Activated naive CD4-positive, alpha-beta T cell treated with anti-CD3 and anti-CD28 coated beads for 36 hours (primary cell): ENCODE data around the gene ZNF559. TPM values are rescaled to one million over a fixed set of nuclear protein-coding genes. Genes with fewer than 3 reads are reported as not detected.
A peak's percentile ranks its signal among the peaks of the same experiment; 100 is the strongest.
"Not testable (repeated sequence)": the region's sequence is repeated elsewhere in the genome, so short reads cannot be mapped to it uniquely, and the experiment has no call there.

Source experiments
- CTCF ChIA-PET: fragments of 350-600 bp; sonication (Branson Sonifier 250); formaldehyde crosslinking; loops from one replicate; lab custom pipeline; 2021; ENCODE audit warnings: antibody characterized with exemption; lab: Charles Lee
- DNase-seq: peaks from one replicate; pipeline ENCODE4 v3.0.0-alpha.2; 2020
- H3K27ac Mint-ChIP-seq: one replicate; pipeline ENCODE4 v1.8.0; 2021; ENCODE audit warnings: mild to moderate bottlenecking, mixed read lengths
- H3K27me3 Mint-ChIP-seq: one replicate; pipeline ENCODE4 v1.8.0; 2021; ENCODE audit warnings: low read depth, mixed read lengths
- H3K36me3 Mint-ChIP-seq: one replicate; pipeline ENCODE4 v1.8.0; 2021; ENCODE audit warnings: low read depth, mixed read lengths
- H3K4me1 Mint-ChIP-seq: one replicate; pipeline ENCODE4 v1.8.0; 2021; ENCODE audit warnings: low read depth, mixed read lengths
- H3K4me3 Mint-ChIP-seq: one replicate; pipeline ENCODE4 v1.8.0; 2021; ENCODE audit warnings: mild to moderate bottlenecking, moderate library complexity, mixed read lengths
- H3K9me3 Mint-ChIP-seq: one replicate; pipeline ENCODE4 v1.8.0; 2021; ENCODE audit warnings: mixed read lengths
- intact Hi-C: fragments of 100-400 bp; cut with micrococcal nuclease; formaldehyde crosslinking; loops from one replicate; pipeline ENCODE4 v1.15.1; 2023
- total RNA-seq, 2 experiments: library from RNA; stranded (reverse); gene quantifications; one replicate each; pipeline ENCODE4 v1.2.3, GENCODE V29; 2021

ZNF559 gene
- total RNA-seq, 2 experiments from 2014 or later: 10.3 to 11.2 TPM

DNA sequence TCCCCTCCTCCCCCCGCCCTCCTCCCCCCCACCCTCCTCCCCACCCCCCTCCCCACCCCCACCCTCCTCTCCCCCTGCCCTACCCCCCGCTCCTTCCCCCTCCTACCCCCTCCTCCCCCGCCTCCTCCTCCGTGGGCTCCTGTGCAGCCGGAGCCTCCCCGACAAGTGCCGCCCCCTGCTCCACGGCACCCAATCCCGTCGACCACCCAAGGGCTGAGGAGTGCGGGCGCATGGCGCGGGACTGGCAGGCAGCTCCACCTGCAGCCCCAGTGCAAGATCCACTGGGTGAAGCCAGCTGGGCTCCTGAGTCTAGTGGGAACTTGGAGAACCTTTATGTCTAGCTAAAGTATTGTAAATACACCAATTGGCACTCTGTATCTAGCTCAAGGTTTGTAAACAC, 2.2 kb upstream of the ZNF559 start:
- H3K36me3 Mint-ChIP-seq: peaks cover 20% of the 10 kb centered on the region
- H3K9me3 Mint-ChIP-seq: peaks cover 16% of the 10 kb centered on the region
- CTCF ChIA-PET: interaction anchor here (0.6 kb wide), 1 partner anchor 114 kb away, joined by 3 read pairs; no protein-coding TSS in a partner anchor
- peaks cover 24% of the 10 kb centered on the region for H3K4me1 Mint-ChIP-seq
- not testable (repeated sequence) for H3K4me3 Mint-ChIP-seq, H3K27ac Mint-ChIP-seq, DNase-seq, H3K27me3 Mint-ChIP-seq
- intact Hi-C loops: loop anchor here (2.0 to 5.0 kb wide), 2 partner anchors 261 to 497 kb away; partner anchors contain the start of genes FBXL12 and ZNF121

DNA sequence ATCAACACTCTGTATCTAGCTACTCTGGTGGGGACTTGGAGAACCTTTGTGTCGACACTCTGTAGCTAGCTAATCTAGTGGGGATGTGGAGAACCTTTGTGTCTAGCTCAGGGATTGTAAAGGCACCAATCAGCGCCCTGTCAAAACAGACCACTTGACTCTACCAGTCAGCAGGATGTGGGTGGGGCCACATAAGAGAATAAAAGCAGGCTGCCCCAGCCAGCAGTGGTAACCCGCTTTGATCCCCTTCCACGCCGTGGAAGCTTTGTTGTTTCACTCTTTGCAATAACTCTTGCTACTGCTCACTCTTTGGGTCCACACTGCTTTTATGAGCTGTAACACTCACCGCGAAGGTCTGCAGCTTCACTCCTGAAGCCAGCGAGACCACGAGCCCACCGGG, 1.8 kb upstream of the ZNF559 start:
- intact Hi-C loops: loop anchor here (2.0 to 5.0 kb wide), 2 partner anchors 260 to 497 kb away; partner anchors contain the start of genes FBXL12 and ZNF121
- H3K27ac Mint-ChIP-seq: not testable (repeated sequence)

DNA sequence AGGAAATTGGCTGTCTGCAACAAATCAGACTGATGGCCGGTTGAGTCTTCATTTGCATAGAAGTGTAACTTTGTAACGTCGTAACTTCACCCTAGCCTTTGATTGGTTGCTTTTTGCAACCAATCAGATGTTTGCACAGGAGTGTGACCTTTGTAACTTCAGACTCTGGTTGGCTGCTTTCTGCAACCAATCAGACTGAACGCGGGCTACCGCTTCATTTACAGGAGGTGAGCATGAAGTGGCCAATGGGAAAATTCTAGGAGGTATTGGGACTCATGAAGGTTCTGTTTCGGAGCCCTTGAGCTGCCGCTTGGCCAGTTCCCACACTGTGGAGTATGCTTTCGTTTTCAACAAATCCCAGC, 441 bp upstream of the ZNF559 start:
- Mint-ChIP-seq H3K27me3 (no peaks in the 10 kb centered on the region), H3K36me3 (peaks cover 34% of the 10 kb centered on the region), H3K4me3 (peak overlapping the region; percentile 90), H3K9me3 (peaks cover 21% of the 10 kb centered on the region), H3K4me1 (peaks cover 28% of the 10 kb centered on the region), H3K27ac (peak overlapping the region; percentile 93)
- CTCF ChIA-PET: no interaction called here
- intact Hi-C loops: loop anchor here (2.0 to 5.0 kb wide), 2 partner anchors 259 to 495 kb away; partner anchors contain the start of genes FBXL12 and ZNF121
- peak; percentile 73 for DNase-seq

More for the DNA sequence above, 1.8 kb upstream of the ZNF559 start:
- H3K4me3 Mint-ChIP-seq, H3K27me3 Mint-ChIP-seq, DNase-seq: not testable (repeated sequence)
- Mint-ChIP-seq H3K9me3 (peaks cover 17% of the 10 kb centered on the region), H3K36me3 (peaks cover 23% of the 10 kb centered on the region), H3K4me1 (peaks cover 24% of the 10 kb centered on the region)
- CTCF ChIA-PET: interaction anchor here (0.6 kb wide), 1 partner anchor 114 kb away, joined by 3 read pairs; no protein-coding TSS in a partner anchor

DNA sequence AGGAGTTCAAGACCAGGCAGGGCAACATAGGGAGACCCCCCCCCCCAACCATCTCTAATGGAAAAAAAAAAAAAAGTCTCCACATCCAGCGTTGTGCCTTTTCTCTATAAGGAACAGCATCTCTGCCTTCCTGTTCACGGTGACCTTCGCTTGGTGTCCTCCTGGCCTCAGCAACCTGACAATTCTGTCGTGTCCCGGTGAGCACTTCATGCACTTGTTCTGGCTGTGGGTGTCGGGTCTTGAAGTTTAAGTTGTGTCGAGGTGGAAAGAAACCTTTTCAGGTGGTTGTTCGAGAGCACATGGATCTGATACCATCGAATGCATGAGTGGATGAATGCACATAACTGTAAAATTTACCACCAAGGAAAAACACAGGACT, 594 bp downstream of the ZNF559 start:
- Mint-ChIP-seq H3K4me3 (peak overlapping the region; percentile 90), H3K27ac (peak overlapping the region; percentile 93), H3K27me3 (no peaks in the 10 kb centered on the region), H3K9me3 (peaks cover 27% of the 10 kb centered on the region), H3K4me1 (peaks cover 28% of the 10 kb centered on the region), H3K36me3 (peaks cover 43% of the 10 kb centered on the region)
- intact Hi-C loops: loop anchor here (1.0 to 5.0 kb wide), 5 partner anchors 15 to 258 kb away; partner anchors contain the start of genes ZNF121, ZNF266, ZNF317 and ZNF426
- DNase-seq: no peak
- CTCF ChIA-PET: no interaction called here

DNA sequence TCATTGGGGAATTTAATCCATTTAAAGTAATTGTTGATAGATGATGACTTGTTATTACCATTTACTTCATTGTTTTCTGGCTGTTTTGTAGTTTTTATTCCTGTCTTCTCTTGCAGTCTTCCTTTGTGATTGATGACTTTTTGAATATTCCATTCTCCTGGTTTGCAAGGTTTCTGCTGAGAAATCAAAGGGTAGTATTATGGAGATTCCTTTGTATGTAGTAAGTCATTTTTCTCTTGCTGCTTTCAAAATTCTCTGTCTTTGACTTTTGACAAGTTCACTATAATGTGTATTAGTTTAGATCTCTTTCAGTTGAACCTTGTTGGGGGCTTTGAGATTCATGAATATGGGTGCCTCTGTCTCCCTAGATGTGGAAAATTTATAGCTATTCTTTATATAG, 6.0 kb downstream of the ZNF559 start:
- H3K27me3 Mint-ChIP-seq: no peaks in the 10 kb centered on the region
- peaks cover 11% of the 10 kb centered on the region for H3K4me1 Mint-ChIP-seq
- no peak overlapping the region for H3K4me3 Mint-ChIP-seq
- no peak overlapping the region for H3K27ac Mint-ChIP-seq
- CTCF ChIA-PET: interaction anchor here (0.6 kb wide), 1 partner anchor 112 kb away, joined by 4 read pairs; no protein-coding TSS in a partner anchor
- peaks cover 60% of the 10 kb centered on the region for H3K9me3 Mint-ChIP-seq
- intact Hi-C loops: no loop called here
- H3K36me3 Mint-ChIP-seq: peaks cover 78% of the 10 kb centered on the region
- no peak for DNase-seq

DNA sequence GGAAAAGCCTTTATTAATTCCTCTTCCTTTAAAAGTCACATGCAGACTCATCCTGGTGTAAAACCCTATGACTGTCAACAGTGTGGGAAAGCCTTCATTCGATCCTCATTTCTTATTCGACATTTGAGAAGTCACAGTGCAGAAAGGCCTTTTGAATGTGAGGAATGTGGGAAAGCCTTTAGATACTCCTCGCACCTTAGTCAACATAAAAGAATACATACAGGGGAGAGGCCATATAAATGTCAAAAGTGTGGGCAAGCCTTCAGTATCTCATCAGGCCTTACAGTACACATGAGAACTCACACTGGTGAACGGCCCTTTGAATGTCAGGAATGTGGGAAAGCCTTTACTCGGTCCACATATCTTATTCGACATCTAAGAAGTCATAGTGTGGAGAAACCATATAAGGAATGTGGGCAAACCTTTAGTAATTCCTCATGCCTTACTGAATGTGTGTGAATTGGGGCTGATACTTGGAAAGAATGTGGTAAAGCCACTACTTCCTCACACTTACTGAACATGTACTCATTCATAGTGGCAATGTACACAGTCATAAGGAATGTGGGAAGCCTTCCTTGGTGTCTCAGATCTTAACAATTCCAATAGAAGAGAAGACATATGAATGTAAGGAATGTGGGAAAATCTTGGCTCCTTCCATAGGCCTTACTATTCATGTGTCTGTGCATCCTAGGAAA, 18.8 kb downstream of the ZNF559 start:
- CTCF ChIA-PET: no interaction called here
- H3K27me3 Mint-ChIP-seq: no peaks in the 10 kb centered on the region
- no peak overlapping the region for H3K27ac Mint-ChIP-seq
- H3K4me3 Mint-ChIP-seq: no peak overlapping the region
- peaks cover 78% of the 10 kb centered on the region for H3K36me3 Mint-ChIP-seq
- peaks cover 70% of the 10 kb centered on the region for H3K9me3 Mint-ChIP-seq
- intact Hi-C loops: no loop called here
- no peaks in the 10 kb centered on the region for H3K4me1 Mint-ChIP-seq
- no peak for DNase-seq

DNA sequence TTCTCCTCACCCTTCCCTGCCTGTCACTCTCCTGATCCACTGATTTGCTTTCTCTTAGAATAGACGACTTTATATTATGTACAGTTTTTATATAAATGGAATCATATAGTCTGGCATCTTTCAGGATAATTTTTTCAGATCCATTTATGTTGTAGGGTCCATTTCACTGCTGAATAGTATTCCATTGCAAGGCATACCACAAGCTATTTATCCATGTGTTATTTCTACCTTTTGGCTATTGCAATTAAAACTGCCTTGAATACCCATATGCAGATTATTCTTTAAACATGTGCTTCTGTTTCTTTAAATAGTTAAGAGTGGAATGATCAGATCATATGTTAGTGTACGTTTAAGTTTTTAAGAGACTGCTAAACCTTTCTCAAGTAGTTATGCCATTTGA, 21.0 kb downstream of the ZNF559 start:
- H3K36me3 Mint-ChIP-seq: peaks cover 72% of the 10 kb centered on the region

DNA sequence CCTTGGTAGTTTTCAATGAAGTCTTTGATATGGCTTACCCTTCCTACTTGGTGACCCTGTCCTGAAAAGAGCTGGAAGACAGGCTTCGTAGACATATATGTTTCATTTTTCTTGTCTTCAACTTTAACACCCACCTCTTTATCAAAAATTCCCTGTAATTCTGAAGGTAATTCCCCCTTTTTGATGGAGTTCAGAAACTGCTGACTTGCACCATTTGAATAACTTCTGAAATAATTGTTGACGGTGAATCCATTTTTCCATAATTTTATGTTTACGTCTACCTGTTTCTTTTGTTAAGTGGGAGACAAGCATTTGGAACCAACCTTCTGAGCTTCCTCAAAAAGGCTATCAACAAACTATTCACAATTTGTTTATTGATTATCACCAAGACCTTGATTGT, 24.3 kb downstream of the ZNF559 start:
- Mint-ChIP-seq H3K27ac (no peak overlapping the region), H3K36me3 (peaks cover 63% of the 10 kb centered on the region), H3K9me3 (peaks cover 61% of the 10 kb centered on the region), H3K4me3 (no peak overlapping the region), H3K4me1 (no peaks in the 10 kb centered on the region), H3K27me3 (no peaks in the 10 kb centered on the region)
- intact Hi-C loops: no loop called here
- CTCF ChIA-PET: no interaction called here
- no peak for DNase-seq

More for the DNA sequence above, 21.0 kb downstream of the ZNF559 start:
- no peaks in the 10 kb centered on the region for H3K27me3 Mint-ChIP-seq
- CTCF ChIA-PET: no interaction called here
- no peak overlapping the region for H3K4me3 Mint-ChIP-seq
- DNase-seq: no peak
- H3K4me1 Mint-ChIP-seq: no peaks in the 10 kb centered on the region
- intact Hi-C loops: no loop called here
- H3K27ac Mint-ChIP-seq: no peak overlapping the region
- peaks cover 68% of the 10 kb centered on the region for H3K9me3 Mint-ChIP-seq

DNA sequence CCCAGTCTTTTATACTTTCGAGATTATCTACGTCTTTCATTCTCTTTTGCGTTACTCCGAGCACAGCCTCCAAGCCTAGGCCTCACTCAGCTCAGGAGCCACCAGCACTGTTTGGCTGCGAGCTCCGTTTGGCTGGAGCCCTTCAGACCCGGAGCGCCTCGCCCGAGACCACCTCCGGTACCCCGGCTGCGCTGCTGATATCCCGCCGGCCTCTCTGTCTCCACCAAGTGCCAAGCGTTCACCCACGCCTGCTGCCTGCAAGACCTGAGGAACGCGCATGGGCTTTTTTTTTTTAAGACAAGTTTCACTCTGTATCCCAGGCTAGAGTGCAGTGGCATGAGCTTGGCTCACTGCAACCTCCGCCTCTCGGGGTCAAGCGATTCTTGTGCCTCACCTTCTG, 24.7 kb downstream of the ZNF559 start:
- H3K4me1 Mint-ChIP-seq: no peaks in the 10 kb centered on the region
- H3K27ac Mint-ChIP-seq: no peak overlapping the region
- H3K9me3 Mint-ChIP-seq: peaks cover 57% of the 10 kb centered on the region
- no peak overlapping the region for H3K4me3 Mint-ChIP-seq
- H3K36me3 Mint-ChIP-seq: peaks cover 59% of the 10 kb centered on the region
- intact Hi-C loops: no loop called here
- no peak for DNase-seq
- CTCF ChIA-PET: no interaction called here
- H3K27me3 Mint-ChIP-seq: no peaks in the 10 kb centered on the region

DNA sequence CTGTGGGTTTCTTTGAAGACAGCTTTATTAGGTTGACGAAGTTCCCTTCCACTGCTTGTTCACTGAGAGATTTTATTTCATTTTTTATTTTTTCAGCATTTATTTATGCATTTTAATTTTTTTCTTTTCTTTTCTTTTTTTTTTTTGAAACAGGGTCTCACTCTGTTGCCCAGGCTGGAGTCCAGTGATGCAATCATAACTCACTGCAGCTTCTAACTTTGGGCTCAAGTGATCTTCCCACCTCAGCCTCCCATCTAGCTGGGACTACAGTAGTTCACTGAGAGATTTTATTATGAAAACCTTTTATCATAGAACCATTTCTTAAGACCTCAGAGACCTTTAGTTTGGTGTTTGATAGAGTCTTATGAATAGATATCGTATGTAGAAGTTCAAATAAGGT, 28.5 kb downstream of the ZNF559 start:
- H3K27me3 Mint-ChIP-seq: no peaks in the 10 kb centered on the region
- no peak for DNase-seq
- no peaks in the 10 kb centered on the region for H3K4me1 Mint-ChIP-seq
- H3K27ac Mint-ChIP-seq: no peak overlapping the region
- H3K9me3 Mint-ChIP-seq: peaks cover 54% of the 10 kb centered on the region
- peaks cover 50% of the 10 kb centered on the region for H3K36me3 Mint-ChIP-seq
- no peak overlapping the region for H3K4me3 Mint-ChIP-seq
- intact Hi-C loops: no loop called here
- CTCF ChIA-PET: interaction anchor here (0.6 kb wide), 1 partner anchor 232 kb away, joined by 6 read pairs; no protein-coding TSS in a partner anchor

DNA sequence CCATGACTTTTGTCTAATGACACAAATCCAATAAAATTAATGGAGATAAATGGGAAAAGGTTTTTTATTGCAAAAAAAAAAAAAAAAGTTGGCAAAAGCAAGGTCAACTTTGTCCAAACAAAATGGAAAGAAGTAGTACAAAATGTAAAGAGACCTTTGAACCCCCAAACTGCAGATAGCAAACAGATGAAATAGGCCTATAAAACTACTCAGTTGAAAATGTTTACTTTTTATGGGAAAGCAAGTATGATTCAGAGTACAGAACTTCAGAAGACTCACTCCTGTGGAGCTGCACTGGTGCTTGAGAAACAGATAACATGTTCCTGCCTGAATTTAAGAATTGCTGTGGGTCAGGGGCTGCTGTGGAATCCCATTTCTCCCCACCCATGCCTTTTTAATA, 29.0 kb downstream of the ZNF559 start:
- Mint-ChIP-seq H3K27me3 (no peaks in the 10 kb centered on the region), H3K4me3 (no peak overlapping the region), H3K27ac (no peak overlapping the region), H3K4me1 (no peaks in the 10 kb centered on the region), H3K9me3 (peaks cover 55% of the 10 kb centered on the region), H3K36me3 (peaks cover 54% of the 10 kb centered on the region)
- CTCF ChIA-PET: no interaction called here
- DNase-seq: no peak
- intact Hi-C loops: no loop called here

DNA sequence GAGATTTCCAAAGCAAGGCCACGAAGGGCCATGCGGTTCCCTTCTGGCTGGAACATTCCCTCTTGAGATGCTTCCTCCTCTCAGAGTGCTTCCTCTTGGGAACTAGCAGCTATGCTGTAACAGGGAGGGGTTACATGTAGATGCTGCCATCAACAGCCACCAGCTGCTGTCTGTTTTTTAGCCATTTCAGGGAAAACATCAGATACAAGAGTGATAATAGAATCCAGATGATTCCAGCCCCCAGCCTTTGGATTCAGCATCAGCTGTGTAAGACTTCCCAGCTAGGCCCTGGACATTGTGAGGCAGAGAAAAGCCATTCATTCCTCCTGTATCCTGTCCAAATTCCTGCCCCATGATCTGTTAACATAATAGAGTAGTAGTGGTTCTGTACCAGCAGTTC, 30.7 kb downstream of the ZNF559 start:
- H3K27me3 Mint-ChIP-seq: no peaks in the 10 kb centered on the region
- no peak for DNase-seq
- CTCF ChIA-PET: no interaction called here
- intact Hi-C loops: no loop called here
- H3K27ac Mint-ChIP-seq: no peak overlapping the region
- H3K9me3 Mint-ChIP-seq: peaks cover 45% of the 10 kb centered on the region
- H3K4me3 Mint-ChIP-seq: no peak overlapping the region
- peaks cover 51% of the 10 kb centered on the region for H3K36me3 Mint-ChIP-seq
- H3K4me1 Mint-ChIP-seq: no peaks in the 10 kb centered on the region

DNA sequence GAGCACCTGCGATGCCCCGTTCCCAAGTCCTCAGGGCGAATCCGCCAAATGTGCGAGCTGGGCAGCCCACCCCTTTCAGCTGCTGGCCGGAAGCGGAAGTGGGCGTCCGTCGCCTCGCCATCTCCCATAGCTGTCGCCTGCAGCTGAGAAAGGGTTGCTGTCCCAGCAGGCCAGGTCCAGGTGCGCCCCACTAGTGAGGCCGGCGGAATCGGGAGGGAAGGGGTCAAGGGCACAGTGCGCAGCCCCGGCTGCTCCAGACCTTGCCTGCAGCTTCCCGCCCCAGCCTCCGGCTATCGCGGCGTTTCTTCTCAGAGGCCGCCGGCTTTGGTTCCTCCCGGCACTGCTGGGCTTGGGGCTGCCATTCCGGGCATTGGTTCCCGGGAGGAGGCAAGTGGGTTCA, 38.9 kb downstream of the ZNF559 start, which contains the start of gene ZNF177:
ZNF177 (plus strand) TSS at position 109 of the 400 bp plus-strand sequence. CDS start 15,299 bp downstream, outside the sequence.
- H3K9me3 Mint-ChIP-seq: peaks cover 39% of the 10 kb centered on the region
- no peak within 1 kb of the TSS for H3K4me3 Mint-ChIP-seq
- H3K27me3 Mint-ChIP-seq: peaks cover 10% of the 10 kb centered on the region
- peak; percentile 6 for DNase-seq
- CTCF ChIA-PET: no interaction called here
- peaks cover 51% of the 10 kb centered on the region for H3K36me3 Mint-ChIP-seq
- intact Hi-C loops: no loop called here
- no peaks in the 10 kb centered on the region for H3K4me1 Mint-ChIP-seq
- H3K27ac Mint-ChIP-seq: peak within 1 kb of the TSS; percentile 2
